ENCODE data around the gene EVX1. TPM values are rescaled to one million over a fixed set of nuclear protein-coding genes. Genes with fewer than 3 reads are reported as not detected.

Gene EVX1
- total RNA-seq, 1 experiment from 2014 or later, result not detected

DNA sequence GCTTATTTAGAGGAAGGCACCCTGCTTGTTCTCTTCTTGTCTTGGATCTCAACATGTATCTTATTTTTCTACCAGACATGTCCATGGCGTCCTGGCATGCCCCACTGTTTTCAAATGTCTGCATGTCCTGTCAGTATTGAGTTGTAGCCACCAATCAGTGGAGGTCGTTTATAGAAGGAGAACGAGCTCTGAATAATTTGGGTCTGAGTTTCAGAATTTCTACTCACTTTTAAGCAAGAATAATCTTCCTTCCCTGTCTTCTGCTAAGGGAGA is 39.8 kb upstream of the EVX1 start:
- Mint-ChIP-seq H3K27me3 (ENCODE audit: low read depth) (peaks cover 95% of the 10 kb centered on the region), H3K9me3 (peaks cover 7 to 8% of the 10 kb centered on the region in 2 experiments; a peak in 4 of 5 replicates), H3K36me3 (ENCODE audit: insufficient read depth in 1 of 3, low read depth in 3 of 3) (peaks cover 0 to 2% (median 0%) of the 10 kb centered on the region in 3 experiments; a peak in 2 of 7 replicates), H3K4me1 (peaks cover 8 to 23% of the 10 kb centered on the region in 2 experiments; a peak in 3 of 4 replicates), H3K27ac (no peak overlapping the region), H3K4me3 (no peak overlapping the region)
- no peak overlapping the region for H3K23ac ChIP-seq (ENCODE audit: insufficient read length, low read depth, low read length)
- H3K4me1 ChIP-seq (ENCODE audit: insufficient read depth, low read length), result no peaks in the 10 kb centered on the region
- no peak overlapping the region for H2AFZ ChIP-seq (ENCODE audit: low read length)
- H2BK5ac ChIP-seq (ENCODE audit: insufficient read length, low read length), result no peak overlapping the region
- H3K27me3 ChIP-seq (ENCODE audit: insufficient read depth, low read length), result peaks cover 93% of the 10 kb centered on the region
- H3K4me2 ChIP-seq (ENCODE audit: insufficient read depth, insufficient read length, low read length), result no peak overlapping the region
- H4K91ac ChIP-seq (ENCODE audit: insufficient read length, low read depth, low read length), result no peak overlapping the region
- no peaks in the 10 kb centered on the region for H3K79me2 ChIP-seq (ENCODE audit: insufficient read depth, low read length)
- H3T11ph ChIP-seq (ENCODE audit: low read length), result no peak overlapping the region
- H3K4ac ChIP-seq (ENCODE audit: low read depth, low read length), result no peak overlapping the region
- no peak overlapping the region for H2BK20ac ChIP-seq (ENCODE audit: low read depth, low read length, poor library complexity, severe bottlenecking)
- H2BK120ac ChIP-seq (ENCODE audit: low read depth, low read length, poor library complexity, severe bottlenecking), result no peak overlapping the region
- H3K14ac ChIP-seq (ENCODE audit: insufficient read depth, low read length), result no peak overlapping the region
- H2AK5ac ChIP-seq (ENCODE audit: insufficient read length, low read length), result no peak overlapping the region
- no peaks in the 10 kb centered on the region for H3K23me2 ChIP-seq (ENCODE audit: insufficient read length, low read depth, low read length, poor library complexity, severe bottlenecking)
- no peak overlapping the region for H2BK15ac ChIP-seq (ENCODE audit: low read depth, low read length)
- TF ChIP-seq, protein P1, sequence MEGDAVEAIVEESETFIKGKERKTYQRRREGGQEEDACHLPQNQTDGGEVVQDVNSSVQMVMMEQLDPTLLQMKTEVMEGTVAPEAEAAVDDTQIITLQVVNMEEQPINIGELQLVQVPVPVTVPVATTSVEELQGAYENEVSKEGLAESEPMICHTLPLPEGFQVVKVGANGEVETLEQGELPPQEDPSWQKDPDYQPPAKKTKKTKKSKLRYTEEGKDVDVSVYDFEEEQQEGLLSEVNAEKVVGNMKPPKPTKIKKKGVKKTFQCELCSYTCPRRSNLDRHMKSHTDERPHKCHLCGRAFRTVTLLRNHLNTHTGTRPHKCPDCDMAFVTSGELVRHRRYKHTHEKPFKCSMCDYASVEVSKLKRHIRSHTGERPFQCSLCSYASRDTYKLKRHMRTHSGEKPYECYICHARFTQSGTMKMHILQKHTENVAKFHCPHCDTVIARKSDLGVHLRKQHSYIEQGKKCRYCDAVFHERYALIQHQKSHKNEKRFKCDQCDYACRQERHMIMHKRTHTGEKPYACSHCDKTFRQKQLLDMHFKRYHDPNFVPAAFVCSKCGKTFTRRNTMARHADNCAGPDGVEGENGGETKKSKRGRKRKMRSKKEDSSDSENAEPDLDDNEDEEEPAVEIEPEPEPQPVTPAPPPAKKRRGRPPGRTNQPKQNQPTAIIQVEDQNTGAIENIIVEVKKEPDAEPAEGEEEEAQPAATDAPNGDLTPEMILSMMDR (conservative IDR thresholded peaks at IDR 0.05), result no peak
- no peak for DNase-seq
- no peaks in the 10 kb centered on the region for H3K9me3 ChIP-seq (ENCODE audit: control insufficient read depth, low read depth, low read length)
- H3K79me1 ChIP-seq (ENCODE audit: insufficient read depth, low read depth, low read length, poor library complexity, severe bottlenecking), result no peaks in the 10 kb centered on the region
- no peak overlapping the region for H4K8ac ChIP-seq (replicated peaks; ENCODE audit: insufficient read length, low read depth, low read length)
- H4K20me1 ChIP-seq (ENCODE audit: control insufficient read depth, insufficient read depth, insufficient read length), result no peaks in the 10 kb centered on the region
- no peak overlapping the region for H3K18ac ChIP-seq (ENCODE audit: insufficient read length, low read depth, low read length)
- no peak overlapping the region for H4K5ac ChIP-seq (ENCODE audit: insufficient read length, low read depth, low read length)
- H2BK12ac ChIP-seq (ENCODE audit: insufficient read length, low read depth, low read length), result no peak overlapping the region
- no CpG with 5 or more reads among the region's 3 CpGs for WGBS (ENCODE audit: extremely low coverage, insufficient read length, low lambda C conversion rate)
- H3K9ac ChIP-seq (ENCODE audit: extremely low read depth, insufficient read length, low read length), result no peak overlapping the region
- H3K56ac ChIP-seq (ENCODE audit: insufficient read length, low read depth, low read length), result no peak overlapping the region
- no peak overlapping the region for H3K27ac ChIP-seq (ENCODE audit: insufficient read length, low read depth, low read length)
